ENCODE measurements around the gene FKTN. TPM values are rescaled to one million over a fixed set of nuclear protein-coding genes. Genes with fewer than 3 reads are reported as not detected.

Gene FKTN
- total and polyA plus RNA-seq, 5 donors from 2014 or later = 1.2 to 10.0 (median 2.0) TPM

- DNase-seq (no peak), ATAC-seq (ENCODE audit: low read depth in 2 of 2) (no peak)
- Histone ChIP-seq H3K27me3 (ENCODE audit: control insufficient read depth, insufficient read depth, low read length) (no peaks in the 10 kb centered on the region), H3K4me1 (ENCODE audit: control insufficient read depth, insufficient read depth, low read length, poor library complexity, severe bottlenecking) (no peaks in the 10 kb centered on the region), H3K36me3 (ENCODE audit: control insufficient read depth, insufficient read depth, low read length) (peaks cover 14% of the 10 kb centered on the region), H3K27ac (ENCODE audit: insufficient read depth, low read length, poor library complexity, severe bottlenecking) (no peak overlapping the region), H3K9me3 (ENCODE audit: control insufficient read depth in 2 of 2, low read length in 2 of 2) (no peaks in the 10 kb centered on the region), H3K4me3 (ENCODE audit: low read depth, low read length) (no peak overlapping the region)
- Mint-ChIP-seq H3K4me1 (peaks cover 0 to 2% (median 0%) of the 10 kb centered on the region in 4 donors), H3K27ac (no peak overlapping the region), H3K36me3 (peaks cover 31% of the 10 kb centered on the region), H3K27me3 (no peaks in the 10 kb centered on the region), H3K4me3 (no peak overlapping the region), H3K9me3 (no peaks in the 10 kb centered on the region)
These were observed 78.4 kb downstream of the FKTN start for GRCh38 chr9:105636331-105636730.

GRCh38 chr9:105637787-105638395 lies 80.0 kb downstream of the FKTN start:
- Histone ChIP-seq H3K27me3 (ENCODE audit: control insufficient read depth, insufficient read depth, low read length) (no peaks in the 10 kb centered on the region), H3K9me3 (ENCODE audit: control insufficient read depth in 2 of 2, low read length in 2 of 2) (no peaks in the 10 kb centered on the region), H3K4me3 (ENCODE audit: low read depth, low read length) (no peak overlapping the region), H3K27ac (ENCODE audit: insufficient read depth, low read length, poor library complexity, severe bottlenecking) (no peak overlapping the region), H3K36me3 (ENCODE audit: control insufficient read depth, insufficient read depth, low read length) (peaks cover 14% of the 10 kb centered on the region), H3K4me1 (ENCODE audit: control insufficient read depth, insufficient read depth, low read length, poor library complexity, severe bottlenecking) (no peaks in the 10 kb centered on the region)
- no peak overlapping the region for H3K4me3 Mint-ChIP-seq
- no peak overlapping the region for H3K27ac Mint-ChIP-seq
- H3K9me3 Mint-ChIP-seq = no peaks in the 10 kb centered on the region
- peaks cover 0 to 2% (median 0%) of the 10 kb centered on the region in 4 donors for H3K4me1 Mint-ChIP-seq
- no peak for ATAC-seq (ENCODE audit: low read depth in 2 of 2)
- DNase-seq = peak in 1 of 3 donors; percentile 6
- H3K36me3 Mint-ChIP-seq = peaks cover 36% of the 10 kb centered on the region
- no peaks in the 10 kb centered on the region for H3K27me3 Mint-ChIP-seq

GRCh38 chr9:105639936-105640335 lies 82.0 kb downstream of the FKTN start:
- H3K36me3 ChIP-seq (ENCODE audit: control insufficient read depth, insufficient read depth, low read length) = peaks cover 9% of the 10 kb centered on the region
- no peak overlapping the region for H3K4me3 ChIP-seq (ENCODE audit: low read depth, low read length)
- Mint-ChIP-seq H3K36me3 (peaks cover 35% of the 10 kb centered on the region), H3K27me3 (no peaks in the 10 kb centered on the region), H3K4me3 (no peak overlapping the region), H3K27ac (no peak overlapping the region), H3K4me1 (peaks cover 0 to 2% (median 0%) of the 10 kb centered on the region in 4 donors), H3K9me3 (no peaks in the 10 kb centered on the region)
- no peaks in the 10 kb centered on the region for H3K9me3 ChIP-seq (ENCODE audit: control insufficient read depth in 2 of 2, low read length in 2 of 2)
- DNase-seq = no peak
- no peaks in the 10 kb centered on the region for H3K27me3 ChIP-seq (ENCODE audit: control insufficient read depth, insufficient read depth, low read length)
- no peak overlapping the region for H3K27ac ChIP-seq (ENCODE audit: insufficient read depth, low read length, poor library complexity, severe bottlenecking)
- H3K4me1 ChIP-seq (ENCODE audit: control insufficient read depth, insufficient read depth, low read length, poor library complexity, severe bottlenecking) = no peaks in the 10 kb centered on the region
- ATAC-seq (ENCODE audit: low read depth in 2 of 2) = no peak

GRCh38 chr9:105643795-105644194 lies 85.9 kb downstream of the FKTN start:
- no peak for DNase-seq
- no peak for ATAC-seq (ENCODE audit: low read depth in 2 of 2)
- Histone ChIP-seq H3K4me1 (ENCODE audit: control insufficient read depth, insufficient read depth, low read length, poor library complexity, severe bottlenecking) (no peaks in the 10 kb centered on the region), H3K27me3 (ENCODE audit: control insufficient read depth, insufficient read depth, low read length) (no peaks in the 10 kb centered on the region), H3K36me3 (ENCODE audit: control insufficient read depth, insufficient read depth, low read length) (peaks cover 5% of the 10 kb centered on the region), H3K4me3 (ENCODE audit: low read depth, low read length) (no peak overlapping the region), H3K9me3 (ENCODE audit: control insufficient read depth in 2 of 2, low read length in 2 of 2) (no peaks in the 10 kb centered on the region), H3K27ac (ENCODE audit: insufficient read depth, low read length, poor library complexity, severe bottlenecking) (no peak overlapping the region)
- no peak overlapping the region for H3K4me3 Mint-ChIP-seq
- no peaks in the 10 kb centered on the region for H3K27me3 Mint-ChIP-seq
- H3K27ac Mint-ChIP-seq = no peak overlapping the region
- no peaks in the 10 kb centered on the region for H3K9me3 Mint-ChIP-seq
- H3K4me1 Mint-ChIP-seq = no peaks in the 10 kb centered on the region
- peaks cover 20% of the 10 kb centered on the region for H3K36me3 Mint-ChIP-seq

GRCh38 chr9:105646879-105647594 lies 89.1 kb downstream of the FKTN start:
- H3K27ac Mint-ChIP-seq = no peak overlapping the region
- no peaks in the 10 kb centered on the region for H3K4me1 Mint-ChIP-seq
- H3K4me3 ChIP-seq (ENCODE audit: low read depth, low read length) = no peak overlapping the region
- H3K4me1 ChIP-seq (ENCODE audit: control insufficient read depth, insufficient read depth, low read length, poor library complexity, severe bottlenecking) = no peaks in the 10 kb centered on the region
- H3K36me3 ChIP-seq (ENCODE audit: control insufficient read depth, insufficient read depth, low read length) = no peaks in the 10 kb centered on the region
- H3K9me3 Mint-ChIP-seq = no peaks in the 10 kb centered on the region
- H3K4me3 Mint-ChIP-seq = no peak overlapping the region
- ATAC-seq (ENCODE audit: low read depth in 2 of 2) (no peak), DNase-seq (no peak)
- no peaks in the 10 kb centered on the region for H3K9me3 ChIP-seq (ENCODE audit: control insufficient read depth in 2 of 2, low read length in 2 of 2)
- H3K27me3 ChIP-seq (ENCODE audit: control insufficient read depth, insufficient read depth, low read length) = no peaks in the 10 kb centered on the region
- H3K27ac ChIP-seq (ENCODE audit: insufficient read depth, low read length, poor library complexity, severe bottlenecking) = no peak overlapping the region
- H3K36me3 Mint-ChIP-seq = peaks cover 8% of the 10 kb centered on the region
- H3K27me3 Mint-ChIP-seq = peaks cover 5% of the 10 kb centered on the region

GRCh38 chr9:105647595-105648349 lies 89.8 kb downstream of the FKTN start:
- Mint-ChIP-seq H3K27ac (no peak overlapping the region), H3K27me3 (peaks cover 9% of the 10 kb centered on the region), H3K4me1 (no peaks in the 10 kb centered on the region), H3K36me3 (peaks cover 6% of the 10 kb centered on the region), H3K4me3 (no peak overlapping the region), H3K9me3 (no peaks in the 10 kb centered on the region)
- Histone ChIP-seq H3K9me3 (ENCODE audit: control insufficient read depth in 2 of 2, low read length in 2 of 2) (no peaks in the 10 kb centered on the region), H3K27ac (ENCODE audit: insufficient read depth, low read length, poor library complexity, severe bottlenecking) (no peak overlapping the region), H3K27me3 (ENCODE audit: control insufficient read depth, insufficient read depth, low read length) (no peaks in the 10 kb centered on the region), H3K4me3 (ENCODE audit: low read depth, low read length) (no peak overlapping the region), H3K4me1 (ENCODE audit: control insufficient read depth, insufficient read depth, low read length, poor library complexity, severe bottlenecking) (no peaks in the 10 kb centered on the region), H3K36me3 (ENCODE audit: control insufficient read depth, insufficient read depth, low read length) (no peaks in the 10 kb centered on the region)
- no peak for ATAC-seq (ENCODE audit: low read depth in 2 of 2)
- no peak for DNase-seq

GRCh38 chr9:105651806-105652205 lies 93.9 kb downstream of the FKTN start:
- peaks cover 32% of the 10 kb centered on the region for H3K27me3 Mint-ChIP-seq
- no peak overlapping the region for H3K4me3 Mint-ChIP-seq
- no peak for ATAC-seq (ENCODE audit: low read depth in 2 of 2)

More at GRCh38 chr9:105651806-105652205, 93.9 kb downstream of the FKTN start:
- no peak overlapping the region for H3K27ac Mint-ChIP-seq
- Histone ChIP-seq H3K9me3 (ENCODE audit: control insufficient read depth in 2 of 2, low read length in 2 of 2) (no peaks in the 10 kb centered on the region), H3K4me3 (ENCODE audit: low read depth, low read length) (no peak overlapping the region), H3K27ac (ENCODE audit: insufficient read depth, low read length, poor library complexity, severe bottlenecking) (no peak overlapping the region), H3K36me3 (ENCODE audit: control insufficient read depth, insufficient read depth, low read length) (no peaks in the 10 kb centered on the region), H3K27me3 (ENCODE audit: control insufficient read depth, insufficient read depth, low read length) (peaks cover 10% of the 10 kb centered on the region), H3K4me1 (ENCODE audit: control insufficient read depth, insufficient read depth, low read length, poor library complexity, severe bottlenecking) (peaks cover 9% of the 10 kb centered on the region)
- no peaks in the 10 kb centered on the region for H3K36me3 Mint-ChIP-seq
- no peaks in the 10 kb centered on the region for H3K9me3 Mint-ChIP-seq
- peaks cover 0 to 8% (median 2%) of the 10 kb centered on the region in 4 donors for H3K4me1 Mint-ChIP-seq
- DNase-seq = no peak

Measured in CD4-positive, CD25-positive, alpha-beta regulatory T cell (primary cell).